Endothelial cell of umbilical vein (primary cell): ENCODE results near the gene RCOR3. TPM values are rescaled to one million over a fixed set of nuclear protein-coding genes. Genes with fewer than 3 reads are reported as not detected.

Experiments
- BruUV-seq: library from RNA; stranded (reverse); fragments of 400-500 nt; replicated peaks from 2 replicates; lab custom pipeline; 2021; lab: Mats Ljungman, UMichigan
- CTCF ChIA-PET: fragments of 300-600, 350-600 bp; sonication (Branson Sonifier 250); formaldehyde crosslinking; loops from one replicate; lab custom pipeline; 2021; ENCODE audit warnings: antibody characterized with exemption, inconsistent platforms; lab: Charles Lee
- POLR2A ChIA-PET: fragments of 300-600, 350-600 bp; sonication (Branson Sonifier 250); formaldehyde crosslinking; loops from one replicate; lab custom pipeline; 2021; ENCODE audit warnings: antibody characterized with exemption, inconsistent platforms; lab: Charles Lee
- DNase-seq: peaks from one replicate; pipeline ENCODE4 v3.0.0-alpha.2; 2011; ENCODE audit warnings: low read depth, low spot score
- FAIRE-seq: peaks from 2 replicates; lab custom pipeline; 2011; peaks lifted over from hg19 to GRCh38; lab: Jason Lieb, UNC
- H2AFZ ChIP-seq: 2 replicates; pipeline ENCODE4 v1.6.0; 2012; ENCODE audit warnings: low read depth, low read length, control low read depth, inconsistent platforms
- H3K27ac ChIP-seq: 2 replicates; pipeline ENCODE4 v1.5.1; 2011; ENCODE audit warnings: low read depth, mild to moderate bottlenecking, control low read depth, low read length, moderate library complexity; ENCODE audit not compliant: insufficient read depth
- H3K27me3 ChIP-seq, 2 experiments: 2 replicates each; pipeline versions ENCODE4 v1.6.0 to v1.6.1; 2011; ENCODE audit warnings: low read length in 2 of 2, mixed read lengths in 1 of 2; ENCODE audit not compliant: control insufficient read depth in 2 of 2, insufficient read depth in 2 of 2
- H3K36me3 ChIP-seq, 2 experiments: 2 replicates in 1 of 2; 3 replicates in 1 of 2; pipeline ENCODE4 v1.5.1; 2011; ENCODE audit warnings: low read length in 2 of 2, mild to moderate bottlenecking in 1 of 2, moderate library complexity in 1 of 2; ENCODE audit not compliant: control insufficient read depth in 2 of 2, insufficient read depth in 2 of 2; ENCODE audit errors: extremely low read depth in 1 of 2
- H3K4me1 ChIP-seq: 3 replicates; pipeline ENCODE4 v1.5.1; 2011; ENCODE audit warnings: mild to moderate bottlenecking, low read length; ENCODE audit not compliant: control insufficient read depth, insufficient read depth; ENCODE audit errors: extremely low read depth
- H3K4me2 ChIP-seq: 2 replicates; pipeline ENCODE4 v1.6.1; 2011; ENCODE audit warnings: low read length, control low read depth, mixed read lengths; ENCODE audit not compliant: insufficient read depth
- H3K4me3 ChIP-seq, 3 experiments: fragments of 200-600 bp in 1 of 3; sonication (generic), shearing (Covaris generic) in 1 of 3; replicated peaks in 1 of 3; 2 replicates each; pipeline ENCODE4 v1.5.1; 2011 to 2016; ENCODE audit warnings: control low read depth in 3 of 3, low read length in 3 of 3, mild to moderate bottlenecking in 2 of 3, inconsistent platforms in 1 of 3, low read depth in 1 of 3, moderate library complexity in 1 of 3; ENCODE audit not compliant: insufficient read depth in 1 of 3
- H3K79me2 ChIP-seq: 2 replicates; pipeline ENCODE4 v1.6.0; 2012; ENCODE audit warnings: low read length, inconsistent platforms; ENCODE audit not compliant: control insufficient read depth, insufficient read depth
- H3K9ac ChIP-seq: replicated peaks from 2 replicates; pipeline ENCODE3; 2011; ENCODE audit warnings: low read length, control low read depth; ENCODE audit not compliant: insufficient read depth; ENCODE audit errors: extremely low read depth
- H3K9me1 ChIP-seq: replicated peaks from 3 replicates; pipeline ENCODE4 v1.6.0; 2011; ENCODE audit warnings: mild to moderate bottlenecking, low read length; ENCODE audit not compliant: control insufficient read depth, insufficient read depth; ENCODE audit errors: extremely low read depth
- H3K9me3 ChIP-seq: replicated peaks from 2 replicates; pipeline ENCODE4 v1.5.1; 2012; ENCODE audit warnings: low read length, inconsistent platforms; ENCODE audit not compliant: control insufficient read depth, insufficient read depth
- H4K20me1 ChIP-seq: replicated peaks from 2 replicates; pipeline ENCODE3; 2011; ENCODE audit warnings: mild to moderate bottlenecking, low read length; ENCODE audit not compliant: control insufficient read depth, insufficient read depth; ENCODE audit errors: extremely low read depth
- EZH2 ChIP-seq: IDR thresholded peaks from 2 replicates; pipeline ENCODE4 v1.6.1; 2012; ENCODE audit warnings: borderline replicate concordance, low read depth, mild to moderate bottlenecking, moderate library complexity, low read length, inconsistent platforms; ENCODE audit not compliant: severe bottlenecking
- FOS ChIP-seq: IDR thresholded peaks from 2 replicates; pipeline ENCODE4 v1.6.1; 2011; ENCODE audit warnings: mild to moderate bottlenecking, low read length, moderate library complexity, borderline replicate concordance; ENCODE audit not compliant: insufficient read depth
- GATA2 ChIP-seq: IDR thresholded peaks from 2 replicates; pipeline ENCODE4 v1.7.0; 2011; ENCODE audit warnings: low read depth, mild to moderate bottlenecking, moderate library complexity, mixed read lengths, low read length; ENCODE audit not compliant: insufficient read length, insufficient read depth
- JUN ChIP-seq: IDR thresholded peaks from 2 replicates; pipeline ENCODE4 v1.6.1; 2011; ENCODE audit warnings: borderline replicate concordance, low read depth; ENCODE audit not compliant: insufficient read length, insufficient read depth
- MYC ChIP-seq: IDR thresholded peaks from one replicate; pipeline ENCODE4 v1.6.1; 2011; ENCODE audit warnings: mild to moderate bottlenecking, low read depth, low read length
- POLR2AphosphoS5 ChIP-seq: IDR thresholded peaks from 2 replicates; pipeline ENCODE4 v1.6.1; 2012; ENCODE audit warnings: low read depth, mild to moderate bottlenecking, control low read depth, low read length, moderate library complexity; ENCODE audit not compliant: insufficient read depth
- dilution Hi-C: fragments of 300-500 bp; cut with MboI; formaldehyde crosslinking; loops from one replicate; pipeline ENCODE4 v1.15.0; 2019; ENCODE audit warnings: low sequenced_read_pairs; ENCODE audit not compliant: extremely low pct_ligation_motif_present
- intact Hi-C: fragments of 100-400 bp; cut with micrococcal nuclease; formaldehyde crosslinking; loops from one replicate; pipeline ENCODE4 v1.10.0; 2022
- polyA plus RNA-seq, 4 experiments: library from polyadenylated mRNA; depleted of rRNA in 3 of 4; stranded (reverse) in 3 of 4; unstranded in 1 of 4; fragments of >200 nt; gene quantifications; 2 replicates each; pipeline versions ENCODE4 v1.2.1 to v1.2.3, GENCODE V29; 2011 to 2012; ENCODE audit warnings: missing spikeins in 1 of 4
- total RNA-seq: library from RNA; stranded (reverse); gene quantifications from 2 replicates; pipeline ENCODE4 v1.2.3, GENCODE V29; 2021
- TF ChIP-seq, protein P1 (sequence below), 2 donors: IDR thresholded peaks; 1 replicate in 1 of 2; 2 replicates in 1 of 2; pipeline ENCODE4 v1.5.1; 2011; ENCODE audit warnings: low read length in 2 of 2, mild to moderate bottlenecking in 2 of 2, moderate library complexity in 2 of 2, control low read depth in 1 of 2, inconsistent platforms in 1 of 2, low read depth in 1 of 2; ENCODE audit not compliant: insufficient read depth in 1 of 2; ENCODE audit errors: extremely low read depth in 1 of 2

RCOR3 gene
- total and polyA plus RNA-seq, 2 donors (not counting 3 experiments of a cell fraction or from before 2014, with no cell fraction given), result 24.2 to 34.0 TPM

DNA sequence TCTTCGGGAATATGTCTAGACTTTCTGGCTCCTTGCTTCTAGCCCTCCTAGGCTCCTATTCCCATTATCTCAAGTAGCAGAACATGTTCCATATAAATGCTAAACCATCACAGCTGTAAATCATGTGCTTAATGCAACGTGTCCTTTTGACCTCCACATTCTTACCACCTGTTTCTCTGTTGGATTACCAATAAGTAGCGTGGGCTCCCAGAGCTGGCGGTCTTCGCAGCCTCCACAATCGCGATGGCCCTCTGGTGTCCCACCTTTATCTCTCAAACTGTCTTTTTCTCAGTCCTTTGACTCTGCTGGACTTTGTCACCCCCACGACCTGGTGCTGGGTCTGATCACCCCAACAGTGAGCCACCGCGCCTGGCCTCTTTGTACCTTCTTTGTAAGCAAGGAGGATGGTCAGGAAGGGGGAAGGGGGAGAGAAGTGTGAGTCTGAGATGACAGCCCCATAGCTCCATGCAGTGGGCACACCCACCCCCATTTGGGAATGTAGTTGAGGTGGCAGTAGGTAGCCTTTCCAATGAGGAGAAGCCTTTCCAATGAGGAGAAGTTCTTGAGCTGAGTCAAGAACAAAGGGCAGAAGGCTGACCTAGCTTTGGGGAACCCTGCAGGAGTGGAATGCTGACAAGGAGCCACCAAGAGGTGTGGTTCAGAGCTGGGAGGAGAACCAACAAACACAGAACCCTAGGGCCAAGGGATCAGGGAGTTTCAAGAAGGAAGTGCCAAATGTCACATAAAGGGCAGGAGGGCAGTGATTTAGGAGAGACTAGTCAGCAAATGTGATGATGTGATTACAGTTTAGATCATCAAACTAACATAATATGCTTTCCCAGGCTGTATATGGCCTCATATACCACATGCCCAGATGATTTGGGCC is 81.7 kb downstream of the RCOR3 start:
- no peaks in the 10 kb centered on the region for H3K9me3 ChIP-seq
- FAIRE-seq, result no peak
- intact Hi-C loops (no loop called here), dilution Hi-C loops (no loop called here)
- H4K20me1 ChIP-seq, result no peaks in the 10 kb centered on the region
- peaks cover 3% of the 10 kb centered on the region for H3K4me1 ChIP-seq
- POLR2A ChIA-PET, result no interaction called here
- no peak overlapping the region for H3K9ac ChIP-seq
- no peak overlapping the region for H2AFZ ChIP-seq
- no peaks in the 10 kb centered on the region for H3K79me2 ChIP-seq
- CTCF ChIA-PET, result no interaction called here
- no peak for TF ChIP-seq JUN
- no peak for TF ChIP-seq MYC
- TF ChIP-seq POLR2AphosphoS5, result no peak
- TF ChIP-seq, protein P1, sequence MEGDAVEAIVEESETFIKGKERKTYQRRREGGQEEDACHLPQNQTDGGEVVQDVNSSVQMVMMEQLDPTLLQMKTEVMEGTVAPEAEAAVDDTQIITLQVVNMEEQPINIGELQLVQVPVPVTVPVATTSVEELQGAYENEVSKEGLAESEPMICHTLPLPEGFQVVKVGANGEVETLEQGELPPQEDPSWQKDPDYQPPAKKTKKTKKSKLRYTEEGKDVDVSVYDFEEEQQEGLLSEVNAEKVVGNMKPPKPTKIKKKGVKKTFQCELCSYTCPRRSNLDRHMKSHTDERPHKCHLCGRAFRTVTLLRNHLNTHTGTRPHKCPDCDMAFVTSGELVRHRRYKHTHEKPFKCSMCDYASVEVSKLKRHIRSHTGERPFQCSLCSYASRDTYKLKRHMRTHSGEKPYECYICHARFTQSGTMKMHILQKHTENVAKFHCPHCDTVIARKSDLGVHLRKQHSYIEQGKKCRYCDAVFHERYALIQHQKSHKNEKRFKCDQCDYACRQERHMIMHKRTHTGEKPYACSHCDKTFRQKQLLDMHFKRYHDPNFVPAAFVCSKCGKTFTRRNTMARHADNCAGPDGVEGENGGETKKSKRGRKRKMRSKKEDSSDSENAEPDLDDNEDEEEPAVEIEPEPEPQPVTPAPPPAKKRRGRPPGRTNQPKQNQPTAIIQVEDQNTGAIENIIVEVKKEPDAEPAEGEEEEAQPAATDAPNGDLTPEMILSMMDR (IDR thresholded peaks at IDR 0.05; ENCODE audit: extremely low read depth in 1 of 2, insufficient read depth in 1 of 2, low read depth in 1 of 2, low read length in 2 of 2), result no peak
- TF ChIP-seq FOS, result no peak
- no peak for TF ChIP-seq GATA2
- no peak for TF ChIP-seq EZH2
- H3K9me1 ChIP-seq, result no peaks in the 10 kb centered on the region
- BruUV-seq, result no TSS peak
- no peaks in the 10 kb centered on the region for H3K36me3 ChIP-seq
- H3K4me2 ChIP-seq, result no peak overlapping the region
- no peaks in the 10 kb centered on the region for H3K27me3 ChIP-seq
- no peak for DNase-seq
- no peak overlapping the region for H3K27ac ChIP-seq
- no peak overlapping the region for H3K4me3 ChIP-seq
